GM19240 (cell line): ENCODE data around the gene FKBP5.
"Not testable (repeated sequence)": the region's sequence is repeated elsewhere in the genome, so short reads cannot be mapped to it uniquely, and the experiment has no call there.

Source experiments
- DNase-seq: peaks from one replicate; pipeline ENCODE4 v3.0.0; 2011; ENCODE audit warnings: low spot score; ENCODE audit not compliant: insufficient read length

FKBP5 gene

GRCh38 chr6:35688605-35689322 is at the start of gene FKBP5:
FKBP5 (minus strand) TSS chr6:35688915; CDS start chr6:35642824, 46,091 bp downstream.
- DNase-seq = peak; percentile 90

- no peak for DNase-seq
These were observed 48.9 kb upstream of the FKBP5 start for GRCh38 chr6:35737413-35738211.

- no peak for DNase-seq
These were observed 48.3 kb upstream of the FKBP5 start, which contains the start of gene ARMC12 for GRCh38 chr6:35736982-35737412. ARMC12 (plus strand) TSS chr6:35737032; CDS start chr6:35737109, 77 bp downstream.

- DNase-seq = peak; percentile 63
These were observed 47.7 kb upstream of the FKBP5 start for GRCh38 chr6:35736253-35736894.

- DNase-seq = no peak
These were observed 46.7 kb upstream of the FKBP5 start for GRCh38 chr6:35735452-35735851.

- not testable (repeated sequence) for DNase-seq
These were observed 45.6 kb upstream of the FKBP5 start for GRCh38 chr6:35734319-35734718.

GRCh38 chr6:35733633-35734032 is 44.9 kb upstream of the FKBP5 start:
- no peak for DNase-seq

GRCh38 chr6:35731736-35732532 is 43.2 kb upstream of the FKBP5 start:
- peak; percentile 77 for DNase-seq

- peak; percentile 75 for DNase-seq
These were observed 42.7 kb upstream of the FKBP5 start for GRCh38 chr6:35731414-35731735.

GRCh38 chr6:35730745-35731413 is 42.2 kb upstream of the FKBP5 start:
- no peak for DNase-seq

- DNase-seq = no peak
These were observed 41.0 kb upstream of the FKBP5 start for GRCh38 chr6:35729722-35730121.

GRCh38 chr6:35728683-35729678 is 40.3 kb upstream of the FKBP5 start:
- no peak for DNase-seq

- peak; percentile 48 for DNase-seq
These were observed 39.4 kb upstream of the FKBP5 start for GRCh38 chr6:35727935-35728682.

GRCh38 chr6:35727231-35727934 is 38.7 kb upstream of the FKBP5 start:
- DNase-seq = no peak

- no peak for DNase-seq
These were observed 37.2 kb upstream of the FKBP5 start for GRCh38 chr6:35725721-35726438.

- DNase-seq = no peak
These were observed 36.5 kb upstream of the FKBP5 start for GRCh38 chr6:35725081-35725708.

- no peak for DNase-seq
These were observed 35.8 kb upstream of the FKBP5 start for GRCh38 chr6:35724471-35724870.
